WI38 (cell line): ENCODE results near the gene CKB.

Experiments
- H3K4me3 ChIP-seq: 2 replicates; pipeline ENCODE4 v1.5.1; 2011; ENCODE audit warnings: low read depth, mild to moderate bottlenecking, control low read depth, low read length
- TF ChIP-seq, protein P1 (sequence below): IDR thresholded peaks from 2 replicates; pipeline ENCODE4 v1.5.1; 2012; ENCODE audit warnings: low read depth, mild to moderate bottlenecking, control low read depth, low read length

Gene CKB

DNA sequence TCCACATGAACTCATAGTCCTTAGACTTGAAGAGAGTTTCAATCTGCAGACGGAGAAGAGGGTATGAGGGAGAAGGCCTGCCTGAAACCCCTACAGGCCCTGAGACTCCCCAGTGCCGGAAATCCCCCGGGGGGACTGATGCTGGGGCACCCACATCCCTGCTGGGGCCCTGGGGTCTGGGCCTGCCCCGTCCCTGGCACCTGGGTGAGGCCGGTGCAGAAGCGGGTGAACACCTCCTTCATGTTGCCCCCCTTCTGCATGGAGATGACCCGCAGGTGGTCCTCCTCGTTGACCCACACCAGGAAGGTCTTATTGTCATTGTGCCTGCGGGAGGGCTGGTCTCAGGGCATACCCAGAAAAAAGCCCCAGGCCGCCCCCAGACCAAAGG lies 2.4 kb downstream of the CKB start:
- H3K4me3 ChIP-seq = no peak overlapping the region

DNA sequence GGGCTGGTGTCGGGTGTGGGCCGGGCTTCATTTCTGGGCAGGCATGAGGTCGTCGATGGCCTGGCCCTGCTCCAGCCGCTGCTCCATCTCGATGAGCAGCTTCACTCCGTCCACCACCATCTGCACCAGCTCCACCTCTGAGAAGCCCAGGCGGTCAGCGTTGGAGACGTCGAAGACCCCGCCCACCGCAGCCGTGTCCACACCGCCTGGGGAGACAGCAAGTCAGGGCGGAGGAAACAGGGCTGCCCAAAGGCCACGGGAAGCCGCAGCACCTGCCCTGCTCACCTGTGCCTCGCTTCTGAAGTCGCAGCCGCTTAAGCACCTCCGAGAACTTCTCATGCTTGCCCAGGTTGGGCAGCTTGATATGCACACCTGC lies 2.8 kb downstream of the CKB start:
- no peak overlapping the region for H3K4me3 ChIP-seq
- TF ChIP-seq, protein P1, sequence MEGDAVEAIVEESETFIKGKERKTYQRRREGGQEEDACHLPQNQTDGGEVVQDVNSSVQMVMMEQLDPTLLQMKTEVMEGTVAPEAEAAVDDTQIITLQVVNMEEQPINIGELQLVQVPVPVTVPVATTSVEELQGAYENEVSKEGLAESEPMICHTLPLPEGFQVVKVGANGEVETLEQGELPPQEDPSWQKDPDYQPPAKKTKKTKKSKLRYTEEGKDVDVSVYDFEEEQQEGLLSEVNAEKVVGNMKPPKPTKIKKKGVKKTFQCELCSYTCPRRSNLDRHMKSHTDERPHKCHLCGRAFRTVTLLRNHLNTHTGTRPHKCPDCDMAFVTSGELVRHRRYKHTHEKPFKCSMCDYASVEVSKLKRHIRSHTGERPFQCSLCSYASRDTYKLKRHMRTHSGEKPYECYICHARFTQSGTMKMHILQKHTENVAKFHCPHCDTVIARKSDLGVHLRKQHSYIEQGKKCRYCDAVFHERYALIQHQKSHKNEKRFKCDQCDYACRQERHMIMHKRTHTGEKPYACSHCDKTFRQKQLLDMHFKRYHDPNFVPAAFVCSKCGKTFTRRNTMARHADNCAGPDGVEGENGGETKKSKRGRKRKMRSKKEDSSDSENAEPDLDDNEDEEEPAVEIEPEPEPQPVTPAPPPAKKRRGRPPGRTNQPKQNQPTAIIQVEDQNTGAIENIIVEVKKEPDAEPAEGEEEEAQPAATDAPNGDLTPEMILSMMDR = no peak

More for the DNA sequence above, 2.4 kb downstream of the CKB start:
- TF ChIP-seq, protein P1 = no peak

DNA sequence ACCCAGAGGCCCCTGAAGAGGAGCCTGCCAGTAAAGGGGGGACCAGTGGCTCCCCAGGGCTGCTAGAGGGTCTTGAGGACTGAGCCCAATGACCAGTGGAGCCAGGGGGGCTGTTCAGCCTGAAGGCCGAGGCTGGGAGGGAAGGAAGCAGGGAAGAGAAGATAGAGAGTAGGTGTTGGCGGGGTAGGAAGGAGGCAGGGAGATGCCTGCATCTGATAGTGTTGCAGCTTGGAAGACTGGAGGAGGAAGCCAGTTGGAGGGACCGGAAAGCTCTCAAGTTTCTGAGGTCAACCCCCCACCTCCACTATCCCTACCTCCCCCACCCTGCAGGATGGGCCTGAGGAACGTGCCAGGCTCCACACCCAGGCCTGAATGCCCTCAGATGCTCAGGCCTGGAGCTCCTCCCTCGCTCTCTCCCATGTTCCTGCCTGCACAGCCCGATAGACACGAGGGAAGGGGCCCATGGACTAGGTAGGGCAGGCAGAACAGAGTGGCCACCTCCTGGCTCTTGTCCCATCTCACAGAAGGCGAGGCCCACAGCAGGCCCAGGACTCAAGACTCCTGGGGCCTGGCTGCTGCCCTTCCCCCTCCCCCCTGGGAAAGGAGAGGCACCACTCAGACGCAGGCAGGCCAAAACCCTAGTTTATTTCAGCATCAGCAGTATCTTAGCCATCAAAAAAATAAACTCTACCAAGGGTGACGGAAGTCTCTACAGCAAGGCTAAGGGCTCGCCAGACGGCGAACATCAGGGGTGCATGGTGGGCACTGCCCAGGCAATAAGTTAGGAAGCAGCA lies 3.4 kb downstream of the CKB start:
- H3K4me3 ChIP-seq = no peak overlapping the region
- TF ChIP-seq, protein P1 = no peak

DNA sequence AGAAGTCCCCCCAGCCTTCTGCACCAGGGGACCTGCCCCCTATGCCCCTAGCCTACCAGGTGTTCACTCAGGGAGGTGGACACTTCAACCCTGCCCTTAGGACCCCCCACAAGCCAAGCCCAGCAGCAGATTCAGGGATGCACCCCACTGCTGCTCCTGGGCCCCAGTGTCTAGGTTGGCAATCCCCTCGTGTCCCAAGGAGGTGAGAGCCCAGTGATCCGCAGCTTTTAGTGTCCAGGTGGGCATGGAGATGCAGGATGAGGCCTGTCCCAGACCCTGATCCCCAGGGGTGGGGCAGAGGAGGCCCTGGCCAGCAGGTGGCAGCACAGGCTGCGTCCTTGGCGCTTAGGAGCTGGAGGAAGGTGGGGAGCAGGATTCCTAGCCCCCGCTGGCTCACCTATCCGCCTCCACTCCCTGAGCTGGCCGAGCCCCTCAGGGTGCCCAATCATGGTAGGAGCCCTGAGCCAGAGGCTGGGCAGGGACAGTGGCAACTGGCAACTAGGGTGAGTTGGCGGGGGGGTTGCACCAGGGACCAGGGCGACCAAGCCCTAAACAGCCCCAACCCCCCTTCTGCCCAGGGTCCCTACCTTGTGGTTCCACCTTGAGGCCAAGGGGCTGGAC lies 4.1 kb downstream of the CKB start:
- TF ChIP-seq, protein P1 = peak; percentile 93
- H3K4me3 ChIP-seq = no peak overlapping the region

DNA sequence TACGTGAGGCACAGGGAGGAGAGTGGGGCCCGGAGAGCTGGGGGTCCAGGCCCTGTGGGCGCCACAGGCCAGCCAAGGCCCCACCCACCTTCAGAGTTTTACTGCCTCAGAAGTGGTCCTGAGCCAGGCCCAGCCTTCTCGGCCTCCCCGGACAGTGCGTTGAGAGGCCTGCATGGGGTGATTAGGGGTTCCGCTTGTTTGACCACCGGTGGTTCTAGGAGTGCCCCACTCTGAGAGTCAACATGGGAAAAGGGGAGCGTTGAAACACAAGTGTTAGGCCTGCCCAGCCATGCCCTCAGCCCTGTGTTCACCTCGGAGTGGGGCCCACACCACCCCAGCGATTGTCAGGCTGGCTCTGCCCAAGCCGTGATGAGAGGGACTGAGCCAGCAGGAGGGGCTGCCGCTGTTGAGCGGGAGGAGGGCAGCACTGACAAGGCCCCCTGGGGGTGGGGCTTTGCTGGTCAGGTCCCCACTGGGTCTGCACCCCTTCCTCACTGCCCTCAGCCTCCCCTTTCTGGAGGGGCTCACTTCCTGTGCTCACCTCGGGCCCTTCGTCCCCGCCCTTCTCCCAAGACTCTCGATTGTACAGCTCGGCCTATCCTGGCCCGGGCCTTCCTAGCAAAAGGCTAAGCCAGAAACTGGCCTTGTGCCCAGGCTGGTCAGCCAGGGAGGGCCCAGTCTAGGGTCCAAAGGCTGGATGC lies 4.8 kb downstream of the CKB start:
- H3K4me3 ChIP-seq = no peak overlapping the region
- TF ChIP-seq, protein P1 = no peak

DNA sequence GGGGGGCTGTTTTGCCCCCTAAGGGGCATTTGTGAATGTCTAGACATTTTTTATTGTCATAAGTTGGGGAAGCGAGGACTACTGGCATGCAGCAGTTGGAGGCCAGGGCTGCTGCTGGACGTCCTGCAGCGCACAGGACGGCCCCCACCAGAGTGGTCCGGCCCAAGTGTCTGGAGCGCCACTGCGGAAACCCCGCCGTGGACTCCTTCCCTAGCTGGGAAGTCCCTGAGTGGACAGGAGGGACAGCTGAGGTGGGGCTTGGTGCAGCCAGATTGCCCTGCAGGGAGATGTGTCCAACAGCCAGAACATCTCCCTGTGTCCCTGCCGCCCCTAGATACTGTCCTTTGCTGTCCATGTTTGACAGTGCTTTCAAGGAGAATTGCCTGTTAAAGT lies 5.5 kb downstream of the CKB start:
- TF ChIP-seq, protein P1 = no peak
- no peak overlapping the region for H3K4me3 ChIP-seq
